GM19372 (cell line): ENCODE results near the gene ARHGEF39.

Source experiments
- ATAC-seq: cut with Tn5 transposase; IDR thresholded peaks from one replicate; pipeline ENCODE4 v1.9.1; 2021; ENCODE audit warnings: mild to moderate bottlenecking, low read depth, moderate library complexity; ENCODE audit not compliant: unreplicated experiment

ARHGEF39 gene

GRCh38 chr9:35691757-35692301 lies 26.8 kb upstream of the ARHGEF39 start:
- ATAC-seq: no peak

GRCh38 chr9:35691334-35691650 lies 26.3 kb upstream of the ARHGEF39 start:
- no peak for ATAC-seq

GRCh38 chr9:35690614-35691333 lies 25.8 kb upstream of the ARHGEF39 start:
- no peak for ATAC-seq

DNA sequence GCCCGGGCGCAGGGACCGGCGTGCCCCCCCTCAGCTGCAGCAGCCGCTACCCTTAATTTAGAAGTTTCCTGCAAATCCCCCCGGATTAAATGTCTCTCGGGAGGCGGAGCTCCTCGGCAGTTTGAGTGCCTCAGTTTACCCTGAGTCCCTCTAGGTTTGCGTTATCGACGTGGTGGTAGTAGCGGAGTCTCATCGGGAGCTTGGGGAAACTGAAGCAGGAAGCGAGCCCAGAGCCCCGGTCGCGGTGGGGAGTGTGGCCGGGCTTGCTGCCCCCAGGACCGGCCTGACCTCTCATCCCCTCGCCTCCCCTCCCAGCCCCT lies 25.3 kb upstream of the ARHGEF39 start:
- no peak for ATAC-seq

- no peak for ATAC-seq
Observed at GRCh38 chr9:35689542-35690293, 24.7 kb upstream of the ARHGEF39 start, which contains the start of gene TPM2. TSS of gene TPM2 (minus strand) at chr9:35689925. CDS start at chr9:35689817, 108 bp downstream.

DNA sequence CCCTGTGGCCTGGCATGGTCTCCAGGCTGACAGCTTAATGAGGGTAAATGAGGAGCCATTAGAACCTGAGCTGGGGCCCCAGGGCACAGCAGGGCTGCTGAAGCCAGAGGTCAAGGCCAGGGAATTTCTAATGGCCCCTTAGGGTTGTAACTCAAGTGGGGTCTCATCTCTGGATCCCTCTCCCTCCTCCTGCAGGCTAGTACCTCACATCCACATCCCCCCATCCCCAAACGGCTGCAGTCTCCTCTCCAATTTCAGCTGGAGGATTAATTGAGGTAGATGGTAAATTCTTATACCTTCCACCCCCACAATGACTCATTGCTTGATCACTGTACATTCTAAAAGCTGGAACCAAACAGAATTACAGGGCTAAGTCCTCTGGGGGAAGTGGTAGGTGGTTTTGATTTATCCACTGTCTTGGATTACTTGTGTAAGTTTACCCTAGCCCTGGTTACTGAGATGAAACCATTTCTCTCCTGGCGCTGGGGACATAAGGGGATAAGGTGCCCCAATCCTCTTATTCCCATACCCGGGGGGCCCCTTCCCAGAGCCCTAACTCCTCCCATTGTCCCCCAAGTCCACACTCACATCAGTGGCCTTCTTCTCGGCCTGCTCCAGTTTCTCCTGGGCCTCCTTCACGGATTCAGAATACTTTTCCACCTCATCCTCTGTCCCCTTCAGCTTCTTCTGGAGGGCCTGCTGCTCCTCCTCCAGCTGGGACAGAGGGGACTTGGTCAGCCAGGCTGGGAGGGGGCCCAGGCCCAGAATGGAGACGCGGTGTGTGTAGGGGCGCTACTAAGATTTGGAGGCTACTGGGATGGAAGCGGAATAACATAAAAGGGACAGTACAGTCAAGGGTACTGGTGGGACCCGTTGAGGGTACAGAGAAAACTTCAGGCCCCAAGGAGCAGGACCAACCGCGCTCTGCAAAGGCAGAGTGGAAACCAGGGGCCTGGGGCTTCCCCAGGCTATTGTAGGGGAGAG lies 23.9 kb upstream of the ARHGEF39 start:
- ATAC-seq: no peak

- no peak for ATAC-seq
Observed at GRCh38 chr9:35687972-35688557, 23.1 kb upstream of the ARHGEF39 start.

GRCh38 chr9:35687306-35687705 lies 22.3 kb upstream of the ARHGEF39 start:
- ATAC-seq: no peak

DNA sequence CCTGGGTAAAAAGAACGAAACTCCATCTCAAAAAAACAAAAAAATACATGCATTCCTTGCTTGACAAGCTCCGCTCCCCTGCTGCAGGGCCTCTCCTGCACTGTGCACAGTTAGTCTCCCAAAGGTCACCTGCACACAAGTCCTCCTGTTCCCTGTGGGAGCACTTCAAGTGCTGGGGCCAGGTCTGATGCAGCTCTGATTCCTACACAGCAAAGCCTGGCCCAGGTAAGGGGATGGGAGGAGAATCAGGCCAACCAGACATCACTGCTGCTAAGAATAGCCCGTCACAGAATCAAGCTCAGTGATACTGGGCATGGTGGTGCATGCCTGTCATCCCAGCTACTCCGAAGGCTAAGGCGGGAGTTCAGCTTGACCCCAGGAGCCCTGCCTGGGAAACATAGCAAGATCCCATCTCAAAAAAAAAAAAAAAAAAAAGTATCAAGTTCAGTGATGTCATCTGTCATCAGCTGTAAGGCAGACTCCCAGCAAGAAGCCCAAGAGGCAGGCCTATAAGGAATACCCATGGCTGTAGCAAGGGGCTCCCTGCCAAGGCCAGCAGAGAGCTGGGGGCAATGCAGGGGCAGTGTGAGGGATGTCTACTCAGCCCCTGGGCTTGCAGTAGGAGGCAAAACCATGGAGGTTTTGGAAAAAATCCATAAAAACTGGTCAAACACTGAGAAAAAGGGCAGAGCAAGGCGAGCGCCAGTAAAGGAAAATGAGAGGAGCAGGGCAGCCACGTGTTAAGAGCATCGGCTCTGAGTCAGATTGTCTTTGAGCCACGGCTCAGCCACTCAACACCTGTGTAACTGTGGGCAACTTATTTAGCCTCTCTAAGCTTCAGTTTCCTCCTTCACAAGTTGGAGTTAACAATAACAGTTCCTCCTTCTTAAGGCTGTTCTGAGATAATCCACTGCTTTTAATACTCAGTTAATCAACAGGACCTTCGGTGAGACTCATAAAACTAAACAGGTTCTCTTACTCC lies 21.5 kb upstream of the ARHGEF39 start:
- no peak for ATAC-seq

DNA sequence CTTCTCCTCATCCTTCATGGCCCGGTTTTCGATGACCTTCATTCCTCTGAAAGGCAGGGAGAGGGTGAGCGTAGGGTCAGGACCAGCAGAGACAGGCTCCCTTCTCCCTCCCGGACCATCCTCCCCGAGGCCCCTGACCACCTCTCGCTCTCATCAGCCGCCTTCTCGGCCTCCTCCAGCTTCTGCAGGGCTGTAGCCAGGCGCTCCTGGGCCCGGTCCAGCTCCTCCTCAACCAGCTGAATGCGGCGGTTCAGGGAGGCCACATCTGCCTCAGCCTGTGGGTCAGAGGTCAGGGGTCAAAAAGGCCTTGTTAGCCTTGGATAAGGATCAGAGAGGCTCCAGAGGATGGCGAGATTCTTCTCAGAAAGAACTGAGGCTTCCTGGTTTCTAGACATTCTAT lies 20.5 kb upstream of the ARHGEF39 start:
- no peak for ATAC-seq

DNA sequence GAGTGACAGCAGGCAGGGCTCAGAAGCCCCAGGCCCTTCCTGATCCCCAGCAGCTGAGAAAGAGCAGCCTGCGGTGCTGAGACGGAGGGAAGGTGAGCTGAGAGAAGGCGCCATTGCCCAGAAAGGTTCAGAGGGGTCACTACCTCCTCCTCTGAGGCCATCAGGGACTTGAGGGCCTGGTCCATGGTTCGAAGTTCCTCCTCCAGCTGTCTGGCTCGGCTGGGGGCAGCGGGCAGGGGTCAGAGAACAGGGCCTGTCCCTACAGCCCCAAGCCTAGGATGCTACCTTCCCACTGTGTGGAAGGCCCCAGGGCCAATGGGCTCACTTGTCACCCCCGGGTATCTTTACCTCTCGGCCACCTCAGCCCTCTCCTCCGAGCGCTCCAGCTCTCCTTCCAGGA lies 19.9 kb upstream of the ARHGEF39 start:
- no peak for ATAC-seq

DNA sequence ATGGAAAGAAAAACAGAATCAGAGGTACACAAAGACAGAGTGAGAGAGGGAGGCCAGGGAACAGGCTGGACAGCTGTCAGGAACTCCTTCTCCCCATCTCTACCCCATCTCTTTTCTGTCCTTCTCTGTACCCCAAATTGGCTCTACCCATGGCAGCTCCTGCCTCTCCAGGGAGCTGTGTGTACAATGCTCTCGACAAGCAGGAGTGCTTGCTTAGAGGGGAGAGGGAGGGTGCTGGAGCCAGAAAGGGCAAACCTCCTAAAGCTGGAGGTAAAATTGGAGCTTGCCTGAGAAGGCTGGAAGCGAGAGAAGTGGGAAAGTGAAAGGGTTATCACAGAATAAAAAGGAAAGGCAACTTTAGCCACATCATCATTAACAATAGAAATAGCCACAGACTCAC lies 18.3 kb upstream of the ARHGEF39 start:
- ATAC-seq: no peak

- no peak for ATAC-seq
Observed at GRCh38 chr9:35682520-35683315, 17.7 kb upstream of the ARHGEF39 start.

GRCh38 chr9:35682051-35682450 lies 17.1 kb upstream of the ARHGEF39 start:
- no peak for ATAC-seq

- ATAC-seq: no peak
Observed at GRCh38 chr9:35681341-35682002, 16.5 kb upstream of the ARHGEF39 start.

GRCh38 chr9:35680331-35681105 lies 15.5 kb upstream of the ARHGEF39 start:
- ATAC-seq: no peak

DNA sequence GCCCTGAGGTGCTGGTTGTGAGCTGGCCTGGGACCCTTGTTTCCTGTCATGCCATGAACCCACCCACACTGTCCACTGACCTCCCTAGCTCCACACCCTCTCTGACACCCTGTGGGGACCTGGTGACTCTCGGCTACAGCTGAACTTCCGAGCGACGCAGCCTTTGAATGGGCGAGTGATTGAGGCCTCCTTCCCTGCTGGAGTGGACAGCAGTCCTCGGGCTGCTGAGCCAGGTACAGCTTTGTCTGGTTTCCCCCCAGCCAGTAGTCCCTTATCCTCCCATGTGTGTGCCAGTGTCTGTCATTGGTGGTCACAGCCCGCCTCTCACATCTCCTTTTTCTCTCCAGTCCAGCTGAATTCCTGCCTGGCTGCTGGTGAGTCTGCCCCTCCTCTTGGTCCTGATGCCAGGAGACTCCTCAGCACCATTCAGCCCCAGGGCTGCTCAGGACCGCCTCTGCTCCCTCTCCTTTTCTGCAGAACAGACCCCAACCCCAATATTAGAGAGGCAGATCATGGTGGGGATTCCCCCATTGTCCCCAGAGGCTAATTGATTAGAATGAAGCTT lies 14.9 kb upstream of the ARHGEF39 start:
- no peak for ATAC-seq
